Stimulated activated CD4-positive, alpha-beta T cell treated with anti-CD3 and anti-CD28 coated beads, Interleukin-15, amount 100 ng/mL, for 24 hours (primary cell): ENCODE data around the gene CDH4.
"Not testable (repeated sequence)": the region's sequence is repeated elsewhere in the genome, so short reads cannot be mapped to it uniquely, and the experiment has no call there.

ENCODE experiments used
- DNase-seq: peaks from one replicate; pipeline ENCODE4 v3.0.0-alpha.2; 2020

The CDH4 gene

DNA sequence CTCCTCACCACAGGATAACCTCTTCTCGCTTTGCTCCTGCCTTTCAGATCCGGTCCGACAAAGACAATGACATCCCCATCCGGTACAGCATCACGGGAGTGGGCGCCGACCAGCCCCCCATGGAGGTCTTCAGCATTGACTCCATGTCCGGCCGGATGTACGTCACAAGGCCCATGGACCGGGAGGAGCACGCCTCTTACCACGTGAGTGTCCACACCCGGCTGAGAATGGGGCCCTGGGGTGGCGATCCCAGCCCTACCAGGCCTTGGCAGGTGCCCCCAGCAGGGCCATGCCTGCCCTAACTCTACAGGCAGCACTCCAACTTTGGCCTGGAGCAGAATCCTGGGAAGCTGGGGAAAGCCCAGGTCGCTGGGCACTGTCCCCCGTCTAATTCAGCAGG lies 592.6 kb downstream of the CDH4 start:
- no peak for DNase-seq

- DNase-seq: no peak
Observed at GRCh38 chr20:61845233-61845671, 593.2 kb downstream of the CDH4 start.

- DNase-seq: no peak
Observed at GRCh38 chr20:61846074-61846473, 594.0 kb downstream of the CDH4 start.

DNA sequence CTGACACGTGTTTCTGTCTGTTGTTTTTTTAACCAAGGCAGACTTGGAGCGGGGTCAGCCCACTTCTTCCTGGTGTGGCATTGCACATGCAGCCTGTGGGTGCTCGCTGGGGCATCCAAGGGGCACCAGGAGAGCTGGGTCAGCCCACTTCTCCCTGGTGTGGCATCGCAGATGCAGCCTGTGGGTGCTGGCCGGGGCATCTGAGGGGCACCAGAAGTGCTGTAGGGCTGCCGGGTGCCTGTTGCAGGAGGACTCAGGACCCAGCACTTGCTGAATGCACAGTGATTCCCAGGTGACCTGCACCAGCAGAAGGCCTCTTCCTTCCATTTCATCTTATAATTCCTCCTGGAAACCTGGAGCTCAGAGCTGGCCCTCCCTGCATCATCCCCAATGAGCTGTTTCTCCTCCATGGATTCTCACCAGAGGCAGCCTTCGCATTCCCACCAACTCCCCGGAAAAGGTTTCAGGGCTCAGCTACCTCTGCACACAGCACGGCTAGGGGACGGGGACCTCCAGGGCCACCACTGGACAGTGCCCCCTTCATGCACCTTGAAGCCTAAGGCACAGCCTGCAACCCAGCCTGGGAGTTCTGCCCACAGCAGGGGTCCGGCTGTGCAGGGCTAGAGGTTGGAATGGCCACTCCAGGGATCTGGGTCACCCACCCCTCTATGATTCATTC lies 594.8 kb downstream of the CDH4 start:
- no peak for DNase-seq

GRCh38 chr20:61847420-61847748 lies 595.3 kb downstream of the CDH4 start:
- DNase-seq: no peak

DNA sequence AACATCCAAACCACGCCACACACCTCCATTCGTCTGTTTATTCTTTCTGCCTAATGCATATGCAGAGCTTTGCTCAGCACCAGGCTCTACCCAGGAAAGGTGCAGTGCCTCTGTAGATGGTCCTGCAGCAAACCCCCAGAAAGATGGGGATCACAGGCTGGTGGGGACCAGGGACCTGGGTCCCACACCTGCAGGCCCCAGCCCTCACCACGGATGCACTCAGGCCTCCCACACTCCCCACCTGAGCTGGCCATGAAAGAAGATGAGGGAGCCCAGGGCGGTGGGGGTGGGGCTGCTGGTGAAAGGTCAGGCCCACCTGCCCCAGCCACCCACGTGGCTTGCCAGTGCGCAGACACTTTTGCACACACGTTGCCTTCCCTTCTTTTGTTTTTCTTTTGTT lies 595.9 kb downstream of the CDH4 start:
- no peak for DNase-seq

DNA sequence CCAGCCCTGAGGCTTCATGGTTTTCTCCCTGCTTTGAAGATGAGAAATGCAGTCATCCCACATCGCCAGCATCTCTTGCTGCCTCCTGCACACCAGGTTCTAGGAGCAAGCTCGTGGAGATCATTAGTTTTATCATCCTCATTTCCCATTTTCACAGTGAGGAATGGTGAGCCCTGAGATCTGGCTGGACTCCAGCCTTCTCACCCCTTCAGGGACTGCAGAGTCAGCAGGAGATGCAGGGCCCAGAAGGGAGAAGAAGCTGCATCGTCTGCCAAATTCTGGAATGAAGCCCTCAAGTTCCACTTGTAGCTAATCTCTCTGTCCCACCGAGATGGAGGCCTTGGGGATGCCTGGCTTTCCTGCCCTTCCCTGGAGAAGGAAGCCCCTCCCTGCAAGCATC lies 596.8 kb downstream of the CDH4 start:
- no peak for DNase-seq

- no peak for DNase-seq
Observed at GRCh38 chr20:61849376-61849775, 597.3 kb downstream of the CDH4 start.

GRCh38 chr20:61849822-61850221 lies 597.8 kb downstream of the CDH4 start:
- no peak for DNase-seq

DNA sequence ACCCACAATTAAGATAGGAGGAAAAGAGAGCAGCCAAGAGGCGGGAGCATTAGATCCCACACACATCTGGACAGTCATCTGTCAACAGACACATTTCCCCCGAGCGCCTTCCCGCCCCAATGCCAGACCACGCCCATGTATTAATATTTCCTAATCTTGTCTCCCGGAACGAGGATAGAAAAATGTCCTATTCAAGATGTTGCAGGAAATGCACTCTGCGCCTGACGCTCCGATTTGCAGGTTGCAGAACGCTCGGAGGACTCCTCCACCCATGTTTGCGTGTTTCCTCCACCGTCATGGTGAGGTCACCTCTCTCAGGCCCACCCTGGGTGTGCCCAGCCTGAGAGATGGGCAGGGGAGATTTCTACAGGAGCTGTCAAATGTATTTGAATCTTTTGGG lies 598.4 kb downstream of the CDH4 start:
- no peak for DNase-seq

DNA sequence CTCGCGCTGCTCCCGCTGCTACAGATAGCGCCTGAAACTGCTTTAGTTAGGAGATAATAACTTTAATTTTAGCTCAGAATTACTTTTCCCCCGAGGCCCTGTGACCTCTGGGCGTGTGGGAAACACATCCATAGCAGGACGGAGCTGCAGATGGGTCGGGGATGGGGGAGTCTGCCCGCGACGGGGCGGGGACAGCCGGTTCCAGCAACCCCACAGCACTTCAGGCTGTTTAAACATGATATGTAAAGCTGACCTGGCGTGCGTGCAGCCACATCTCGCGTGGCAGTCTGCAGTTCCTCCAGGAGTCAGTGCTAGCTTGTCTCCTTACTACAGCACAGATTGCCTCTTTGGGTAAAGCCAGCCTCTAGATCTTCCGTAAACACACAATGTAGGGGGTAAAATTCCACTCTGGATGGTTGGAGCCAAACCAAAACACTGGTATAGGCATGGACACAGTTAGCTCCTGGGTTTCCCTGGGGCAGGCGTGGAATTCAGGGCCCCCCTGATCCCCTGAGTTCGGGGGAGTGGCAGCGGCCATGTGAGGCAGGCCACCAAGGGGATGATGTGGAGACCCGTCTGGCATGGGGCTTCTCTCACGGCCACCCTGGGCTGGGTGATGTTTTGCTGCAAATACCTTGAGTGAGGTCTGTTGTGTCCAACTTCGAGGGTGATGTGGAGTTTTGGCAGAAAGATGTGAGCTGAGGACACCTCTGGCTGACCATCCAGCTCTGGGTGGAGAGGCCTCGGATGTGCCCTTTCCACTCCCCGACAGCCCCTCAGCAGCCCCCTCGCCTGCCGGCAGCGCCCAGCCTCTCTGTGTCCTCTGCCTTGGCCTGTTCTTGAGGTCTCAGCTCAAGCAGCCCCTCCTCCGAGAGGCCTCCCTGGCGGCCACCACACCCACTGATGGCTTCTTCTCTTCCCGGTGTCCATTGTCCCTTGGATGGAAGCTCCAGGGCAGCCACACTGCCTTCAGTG lies 599.2 kb downstream of the CDH4 start:
- DNase-seq: no peak

GRCh38 chr20:61852268-61853072 lies 600.4 kb downstream of the CDH4 start:
- no peak for DNase-seq

DNA sequence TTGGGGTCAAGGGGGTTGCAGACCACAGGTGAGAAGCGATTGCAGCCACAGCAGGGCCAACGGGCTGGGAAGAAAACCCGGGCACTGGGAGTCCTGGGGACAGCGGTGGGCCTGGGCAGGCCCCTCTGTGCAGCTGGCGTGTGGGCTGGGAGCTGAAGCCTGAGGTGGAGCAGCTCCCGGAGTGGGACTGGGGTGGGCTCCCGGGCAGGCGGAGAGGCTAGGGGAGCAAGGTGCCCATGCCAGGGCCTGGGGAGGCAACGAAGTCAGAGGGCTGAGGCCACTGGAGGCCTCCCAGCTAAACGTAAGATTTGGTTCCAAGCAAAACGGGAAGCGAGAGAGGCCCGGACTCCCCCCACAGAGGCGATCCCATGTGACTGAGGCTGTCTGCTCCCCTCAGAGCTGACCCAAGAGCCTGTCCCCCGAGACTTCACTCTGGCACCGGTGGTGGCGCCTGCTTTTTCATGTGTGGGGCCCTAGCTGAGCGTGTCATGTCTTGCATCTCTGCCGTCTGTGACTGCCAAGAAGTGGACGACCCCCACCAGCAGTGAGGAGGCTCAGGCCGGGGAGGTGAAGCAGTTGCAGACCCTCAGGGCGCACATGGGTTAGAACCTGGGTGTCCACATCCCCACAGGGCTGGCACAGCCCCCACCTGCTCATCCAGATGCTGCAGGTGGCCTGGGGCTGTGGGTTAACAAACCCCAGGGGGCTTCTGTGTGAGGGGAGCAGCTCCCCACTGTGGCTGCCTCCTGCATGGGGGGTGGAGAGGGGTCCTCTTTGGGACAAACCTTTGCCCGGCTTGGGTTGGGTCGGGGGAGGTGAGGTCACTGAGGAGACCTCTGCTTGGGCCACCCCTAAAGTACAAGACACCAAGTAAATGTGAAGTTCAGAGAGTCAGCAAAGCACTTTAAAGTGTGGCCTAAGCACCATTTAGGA lies 601.3 kb downstream of the CDH4 start:
- no peak for DNase-seq

DNA sequence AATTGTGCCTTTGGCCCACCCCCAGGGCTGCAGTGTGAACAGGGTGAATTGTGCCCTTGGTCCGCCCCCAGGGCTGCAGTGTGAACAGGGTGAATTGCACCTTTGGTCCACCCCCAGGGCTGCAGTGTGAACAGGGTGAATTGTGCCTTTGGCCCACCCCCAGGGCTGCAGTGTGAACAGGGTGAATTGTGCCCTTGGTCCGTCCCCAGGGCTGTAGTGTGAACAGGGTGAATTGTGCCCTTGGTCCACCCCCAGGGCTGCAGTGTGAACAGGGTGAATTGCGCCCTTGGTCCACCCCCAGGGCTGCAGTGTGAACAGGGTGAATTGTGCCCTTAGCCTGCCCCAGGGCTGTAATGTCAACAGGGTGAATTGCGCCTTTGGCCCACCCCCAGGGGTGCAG lies 602.5 kb downstream of the CDH4 start:
- not testable (repeated sequence) for DNase-seq

GRCh38 chr20:61855286-61855685 lies 603.2 kb downstream of the CDH4 start:
- no peak for DNase-seq

DNA sequence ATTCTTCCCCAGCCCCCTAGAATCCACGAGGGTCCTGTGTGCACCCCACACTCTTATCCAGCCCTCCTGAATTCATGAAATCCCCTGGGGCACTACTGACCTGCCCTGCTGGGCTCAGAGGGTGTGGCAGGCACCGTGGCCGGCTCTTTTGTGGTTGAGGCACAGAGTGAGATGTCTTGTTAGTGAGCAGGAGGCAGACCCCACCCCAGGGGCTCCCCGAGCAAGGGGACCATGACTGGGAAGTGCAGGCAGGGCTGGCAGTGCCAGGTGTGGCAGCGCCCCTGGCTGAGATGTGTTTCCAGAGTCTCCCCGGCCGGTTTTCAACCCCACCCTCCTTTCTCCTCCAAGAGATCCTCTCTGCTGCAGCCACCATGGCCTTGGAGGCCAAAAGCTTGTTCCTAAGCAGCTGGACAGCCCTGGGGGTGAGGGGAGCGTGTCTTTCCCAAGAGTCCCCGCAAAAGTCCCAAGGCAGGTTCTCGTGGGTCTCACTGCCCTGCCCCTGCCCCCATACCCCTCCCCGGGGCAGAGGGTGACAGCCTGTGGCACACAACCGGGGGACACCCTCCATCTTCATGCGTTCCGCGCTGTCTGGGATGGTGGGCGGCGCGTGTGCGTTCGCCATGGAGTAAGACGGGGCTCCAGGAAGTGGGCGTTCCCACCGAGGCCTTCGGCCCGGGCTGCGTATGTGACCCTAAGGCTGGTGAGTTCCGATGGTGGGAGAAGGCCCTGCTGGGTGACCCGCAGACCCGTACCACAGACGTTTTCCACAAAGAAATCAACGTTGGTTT lies 604.8 kb downstream of the CDH4 start:
- DNase-seq: no peak

- DNase-seq: no peak
Observed at GRCh38 chr20:61857414-61857775, 605.3 kb downstream of the CDH4 start.

DNA sequence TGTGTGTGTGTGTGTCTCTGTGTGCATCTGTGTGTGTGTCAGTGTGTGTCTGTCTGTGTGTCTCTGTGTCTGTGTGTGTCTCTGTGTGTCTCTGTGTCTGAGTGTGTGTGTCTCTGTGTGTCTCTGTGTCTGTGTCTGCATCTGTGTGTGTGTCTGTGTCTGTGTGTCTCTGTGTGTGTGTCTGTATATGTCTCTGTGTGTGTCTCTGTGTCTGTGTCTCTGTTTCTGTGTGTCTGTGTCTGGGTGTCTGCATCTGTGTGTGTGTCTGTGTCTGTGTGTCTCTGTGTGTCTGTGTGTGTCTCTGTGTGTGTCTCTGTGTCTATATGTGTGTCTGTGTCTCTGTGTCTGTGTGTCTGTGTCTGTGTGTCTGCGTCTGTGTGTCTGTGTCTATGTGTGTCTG lies 605.8 kb downstream of the CDH4 start:
- no peak for DNase-seq

- no peak for DNase-seq
Observed at GRCh38 chr20:61859767-61860166, 607.7 kb downstream of the CDH4 start.

DNA sequence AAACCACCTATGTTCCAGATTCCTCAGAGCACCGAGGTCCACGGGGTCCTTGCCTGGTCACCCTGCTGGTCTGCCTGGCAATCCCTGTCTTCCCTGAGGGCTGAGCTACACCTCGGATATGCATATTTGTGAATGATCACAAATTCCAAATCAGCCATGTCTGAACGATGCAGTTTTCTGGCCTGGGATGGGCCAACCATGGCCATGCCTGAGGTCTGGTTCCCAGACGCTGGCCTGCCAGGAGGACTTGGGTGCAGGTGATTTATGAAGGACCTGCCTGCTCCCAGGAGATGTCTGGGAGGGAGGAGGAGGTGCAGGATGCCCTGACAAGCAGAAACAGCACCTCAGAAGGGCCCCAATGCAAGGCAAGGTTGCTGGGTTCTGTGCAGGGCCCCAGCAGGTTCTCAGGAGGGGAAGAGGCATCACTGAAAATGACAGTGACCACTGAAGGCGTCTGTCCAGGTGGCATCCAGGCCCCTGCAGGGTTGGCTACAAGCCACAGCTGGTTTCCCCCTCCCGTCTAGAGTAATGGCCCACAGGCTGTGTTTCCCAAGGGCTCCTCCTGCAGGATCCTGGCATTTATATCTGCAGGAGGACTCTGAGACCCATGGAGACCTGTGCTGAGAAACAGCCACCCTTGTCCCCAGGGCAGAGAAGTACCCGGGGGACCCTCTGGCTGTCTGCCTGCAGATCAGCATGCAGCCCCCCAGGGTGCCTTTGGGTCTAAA lies 608.4 kb downstream of the CDH4 start:
- no peak for DNase-seq
